PC-9 (cell line): ENCODE measurements around the gene KCNS1.

Experiments
- CTCF ChIP-seq: fragments of 200-600 bp; sonication (generic); conservative IDR thresholded peaks from 2 replicates; pipeline ENCODE4 v1.6.1; 2017; ENCODE audit warnings: mixed run types, antibody characterized with exemption, mild to moderate bottlenecking, moderate library complexity
- EZH2 ChIP-seq: fragments of 200-600 bp; sonication (generic); IDR thresholded peaks from 2 replicates; pipeline ENCODE4 v1.8.0; 2017; ENCODE audit warnings: antibody characterized with exemption, low read depth

- TF ChIP-seq CTCF (no peak), EZH2 (no peak)
These were observed 48.1 kb downstream of the KCNS1 start for GRCh38 chr20:45052698-45053429.
